ENCODE measurements around the gene BHLHE23.

GRCh38 chr20:62979876-62980373, 26.8 kb downstream of the BHLHE23 start:
- no peak for TF ChIP-seq CTCF (IDR thresholded peaks at IDR 0.05; ENCODE audit: low read length)
- TF ChIP-seq EZH2 (optimal IDR thresholded peaks at IDR 0.05; ENCODE audit: low read depth, low read length) = no peak

Measured in MM.1S (cell line).